ENCODE results near the gene C19orf38.
"Not testable (repeated sequence)": the region's sequence is repeated elsewhere in the genome, so short reads cannot be mapped to it uniquely, and the experiment has no call there.

C19orf38 gene

DNA sequence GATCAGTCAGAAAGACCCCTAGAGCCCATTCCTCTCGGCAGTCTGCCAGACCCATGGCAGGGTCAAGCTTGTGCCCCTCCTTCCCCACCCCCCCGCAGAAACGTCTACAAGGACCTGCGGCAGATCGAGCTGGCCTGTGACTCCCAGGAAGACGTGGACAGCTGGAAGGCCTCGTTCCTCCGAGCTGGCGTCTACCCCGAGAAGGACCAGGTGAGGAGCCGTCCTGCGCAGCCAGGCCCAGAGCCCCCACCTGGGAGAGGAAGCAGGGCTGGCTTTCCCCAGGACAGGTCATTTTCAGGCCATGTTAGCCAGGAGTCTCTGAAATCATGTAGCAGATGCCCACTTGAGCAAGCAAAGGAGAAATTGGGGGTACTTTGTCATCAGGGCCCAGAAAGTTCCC lies 24.5 kb upstream of the C19orf38 start:
- no peak for DNase-seq

DNA sequence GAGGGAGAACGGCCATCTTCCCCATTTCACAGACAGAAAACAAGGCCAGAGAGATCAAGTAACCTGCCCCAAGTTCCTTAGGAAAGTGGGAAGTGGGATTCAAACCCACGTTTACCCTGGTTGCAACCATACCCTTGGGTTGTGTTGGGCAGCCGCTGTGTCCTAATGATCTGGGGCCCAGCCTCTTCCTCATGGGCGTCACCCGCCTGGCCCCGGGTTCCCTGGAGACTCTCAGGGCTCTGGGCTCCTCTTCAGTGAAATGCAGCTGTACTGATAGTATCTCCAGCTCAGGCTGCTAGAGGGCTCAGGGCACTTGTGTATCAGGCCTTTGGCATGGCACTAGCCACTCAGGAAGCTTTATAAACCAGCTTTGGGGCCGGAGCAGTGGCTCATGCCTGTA lies 22.0 kb upstream of the C19orf38 start:
- DNase-seq = no peak

DNA sequence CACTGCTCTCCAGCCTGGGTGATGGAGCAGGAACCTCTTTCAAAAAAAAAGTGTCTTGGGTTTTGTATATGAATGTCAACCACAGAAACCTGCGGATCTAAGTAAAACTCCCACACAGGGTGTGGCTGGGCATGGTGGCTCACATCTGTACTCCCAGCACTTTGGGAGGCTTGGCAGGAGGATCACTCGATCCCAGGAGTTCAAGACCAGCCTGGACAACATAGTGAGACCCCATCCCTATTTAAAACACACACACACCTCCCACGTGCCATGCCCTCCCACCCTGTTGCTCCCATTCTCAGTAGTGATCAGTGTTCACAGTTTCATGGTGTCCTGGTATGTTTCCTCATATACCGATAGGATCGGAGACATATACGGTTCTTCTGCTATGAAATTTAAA lies 21.4 kb upstream of the C19orf38 start:
- no peak for DNase-seq

DNA sequence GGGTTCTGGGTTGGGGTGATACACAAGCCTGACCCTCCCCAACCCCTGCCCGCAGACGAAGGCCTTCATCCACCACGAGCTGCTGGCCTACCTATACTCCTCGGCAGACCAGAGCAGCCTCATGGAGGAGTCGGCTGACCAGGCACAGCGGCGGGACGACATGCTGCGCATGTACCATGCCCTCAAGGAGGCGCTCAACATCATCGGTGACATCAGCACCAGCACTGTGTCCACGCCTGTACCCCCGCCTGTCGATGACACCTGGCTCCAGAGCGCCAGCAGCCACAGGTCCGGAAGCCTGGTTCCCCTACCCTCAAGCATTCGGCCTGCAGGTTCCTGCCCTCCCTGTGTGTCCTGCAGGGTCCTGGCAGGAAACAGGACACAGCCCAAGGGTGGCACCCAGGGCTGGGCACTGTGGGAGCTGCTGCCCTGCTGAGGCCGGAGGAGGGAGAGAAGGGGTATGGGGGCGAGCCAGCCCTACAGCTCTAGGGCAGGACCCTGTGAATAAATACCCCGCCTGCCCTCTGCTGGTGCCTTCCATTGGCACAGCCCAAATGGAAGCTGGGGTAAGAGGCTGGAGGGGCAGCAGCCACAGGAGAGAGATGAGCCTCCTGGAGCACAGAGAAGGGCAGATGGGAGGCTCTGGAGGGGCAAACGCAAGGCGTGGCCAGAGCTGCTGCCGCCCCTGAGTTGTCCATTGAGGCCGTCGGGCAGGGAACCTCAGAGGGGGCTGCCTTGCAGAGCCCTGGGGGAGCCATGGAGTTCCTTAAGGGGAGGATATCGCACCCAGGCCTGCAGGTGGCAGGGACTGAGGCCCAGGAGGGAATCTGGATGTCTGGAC lies 19.0 kb upstream of the C19orf38 start:
- DNase-seq = no peak

DNA sequence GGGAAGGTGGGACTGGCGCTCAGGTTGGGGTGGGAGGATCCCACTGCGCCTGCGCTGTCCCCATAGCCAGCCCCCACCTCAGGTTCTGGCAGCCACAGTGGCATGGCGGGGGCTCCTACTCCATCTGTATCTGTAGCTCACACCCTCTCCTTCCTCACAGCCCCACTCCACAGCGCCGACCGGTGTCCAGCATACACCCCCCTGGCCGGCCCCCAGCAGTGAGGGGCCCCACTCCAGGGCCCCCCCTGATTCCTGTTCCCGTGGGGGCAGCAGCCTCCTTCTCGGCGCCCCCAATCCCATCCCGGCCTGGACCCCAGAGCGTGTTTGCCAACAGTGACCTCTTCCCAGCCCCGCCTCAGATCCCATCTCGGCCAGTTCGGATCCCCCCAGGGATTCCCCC lies 18.2 kb upstream of the C19orf38 start:
- no peak for DNase-seq

DNA sequence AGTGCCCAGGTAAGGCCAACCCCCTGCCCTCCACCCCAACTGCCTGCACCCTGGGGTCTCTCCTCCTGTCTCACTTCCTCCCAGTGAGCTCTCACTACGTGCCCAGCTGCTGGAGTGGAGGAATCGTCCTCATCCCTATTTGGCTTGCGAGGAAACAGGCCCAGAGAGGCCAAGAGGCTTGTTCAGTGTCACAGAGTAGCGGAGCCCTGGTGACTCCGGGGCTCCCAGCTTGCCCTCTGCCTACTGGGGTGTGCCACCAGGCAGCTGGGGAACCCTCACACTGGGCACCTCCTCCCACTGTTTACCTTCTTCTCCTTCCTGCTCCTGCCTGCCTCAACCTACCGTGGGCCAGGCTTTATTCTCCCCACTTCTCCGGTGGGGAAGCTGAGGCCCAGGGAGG lies 17.8 kb upstream of the C19orf38 start:
- no peak for DNase-seq

DNA sequence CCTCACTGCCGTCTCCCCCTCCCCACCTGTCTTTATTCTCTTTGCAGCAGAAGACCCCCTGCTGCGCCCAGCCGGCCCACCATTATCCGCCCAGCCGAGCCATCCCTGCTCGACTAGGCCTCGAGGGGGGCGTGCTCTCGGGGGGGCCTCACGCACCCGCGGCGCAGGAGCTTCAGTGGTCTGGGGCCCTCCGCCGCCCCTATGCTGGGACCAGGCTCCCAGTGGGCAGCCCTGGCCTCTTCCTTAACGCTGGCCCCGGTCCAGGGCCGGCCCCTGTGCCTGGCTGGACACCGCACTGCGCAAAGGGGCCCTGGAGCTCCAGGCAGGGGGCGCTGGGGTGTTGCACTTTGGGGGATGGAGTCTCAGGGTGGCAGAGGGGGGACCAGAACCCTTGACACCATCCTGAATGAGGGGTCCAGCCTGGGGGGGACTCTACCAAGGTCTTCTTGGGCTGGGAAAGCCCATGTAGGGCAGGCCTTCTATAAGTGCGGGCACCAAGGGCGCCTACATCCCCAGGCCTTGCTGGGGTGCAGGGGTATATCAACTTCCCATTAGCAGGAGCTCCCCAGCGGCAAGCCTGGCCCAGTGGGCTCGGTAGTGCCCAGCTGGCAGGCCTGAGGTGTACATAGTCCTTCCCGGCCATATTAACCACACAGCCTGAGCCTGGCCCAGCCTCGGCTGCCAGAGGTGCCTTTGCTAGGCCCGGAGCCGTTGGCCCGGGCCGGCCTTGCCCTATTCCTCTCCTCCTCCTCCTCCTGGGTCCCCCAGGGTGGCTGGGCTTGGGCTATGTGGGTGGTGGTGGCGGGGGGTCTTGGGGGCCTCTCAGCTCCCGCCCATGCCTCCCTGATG lies 17.1 kb upstream of the C19orf38 start:
- no peak for DNase-seq

DNA sequence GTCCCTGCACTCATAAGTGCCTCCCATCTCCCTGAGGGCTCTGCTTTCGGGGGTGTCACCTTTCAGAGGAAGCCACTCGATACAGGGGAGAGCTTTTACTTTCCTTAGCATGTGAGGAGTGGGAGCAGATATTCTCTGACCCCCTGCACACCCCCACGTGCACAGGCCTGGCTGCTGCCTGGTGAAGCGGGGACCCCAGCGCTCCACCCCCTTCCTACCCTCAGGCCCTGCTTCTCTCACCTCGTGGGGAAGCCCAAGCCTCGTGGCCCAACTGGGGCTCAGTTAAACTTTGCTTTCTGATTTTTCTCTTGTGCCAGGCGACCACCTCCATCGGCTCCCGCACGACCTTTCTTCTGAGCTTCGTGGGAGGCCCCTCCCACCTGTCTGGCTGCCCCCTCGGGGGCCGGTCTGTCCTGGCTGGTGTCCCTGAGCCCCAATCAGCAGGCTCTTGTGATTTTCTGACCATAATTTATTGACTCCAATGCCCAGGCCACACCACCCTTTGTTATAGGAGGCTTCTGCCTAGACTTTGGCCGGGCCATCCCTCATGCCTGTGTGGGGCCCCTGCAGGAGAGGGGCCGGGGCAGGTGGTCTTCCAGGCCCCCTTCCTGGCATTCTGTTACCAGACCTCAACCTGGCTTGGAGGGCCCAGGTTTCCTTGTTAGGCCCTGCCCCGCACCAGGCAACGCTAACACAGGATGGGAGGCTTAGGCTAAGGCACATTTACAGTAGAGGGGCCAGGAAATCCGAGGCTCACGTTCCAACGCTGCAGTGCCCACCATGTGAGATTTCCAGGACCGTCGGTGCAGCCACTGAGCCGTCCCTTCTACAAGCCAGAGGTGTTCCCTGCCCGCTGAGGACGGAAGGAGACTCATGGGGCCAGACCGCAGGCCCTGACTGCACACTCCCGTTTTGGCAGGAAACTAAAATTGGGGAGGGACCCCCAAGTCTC lies 16.0 kb upstream of the C19orf38 start:
- DNase-seq = no peak

DNA sequence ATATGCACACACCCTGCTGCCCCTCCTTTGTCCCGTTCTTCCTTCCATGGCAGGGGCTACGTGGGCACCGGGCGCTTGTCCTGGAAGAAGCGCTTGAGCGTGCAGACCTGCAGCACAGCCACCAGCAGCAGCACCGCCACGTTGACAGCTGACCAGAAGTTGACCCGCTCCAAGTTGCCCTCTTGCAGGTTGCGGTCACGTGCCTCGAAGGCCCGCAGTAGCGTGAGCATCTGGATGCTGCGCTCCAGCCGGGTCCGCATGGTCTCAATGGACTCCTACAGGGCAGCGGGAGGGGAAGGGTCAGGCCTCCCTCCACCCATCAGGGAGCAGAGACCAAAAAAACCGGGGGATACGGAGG lies 15.3 kb upstream of the C19orf38 start:
- no peak for DNase-seq

DNA sequence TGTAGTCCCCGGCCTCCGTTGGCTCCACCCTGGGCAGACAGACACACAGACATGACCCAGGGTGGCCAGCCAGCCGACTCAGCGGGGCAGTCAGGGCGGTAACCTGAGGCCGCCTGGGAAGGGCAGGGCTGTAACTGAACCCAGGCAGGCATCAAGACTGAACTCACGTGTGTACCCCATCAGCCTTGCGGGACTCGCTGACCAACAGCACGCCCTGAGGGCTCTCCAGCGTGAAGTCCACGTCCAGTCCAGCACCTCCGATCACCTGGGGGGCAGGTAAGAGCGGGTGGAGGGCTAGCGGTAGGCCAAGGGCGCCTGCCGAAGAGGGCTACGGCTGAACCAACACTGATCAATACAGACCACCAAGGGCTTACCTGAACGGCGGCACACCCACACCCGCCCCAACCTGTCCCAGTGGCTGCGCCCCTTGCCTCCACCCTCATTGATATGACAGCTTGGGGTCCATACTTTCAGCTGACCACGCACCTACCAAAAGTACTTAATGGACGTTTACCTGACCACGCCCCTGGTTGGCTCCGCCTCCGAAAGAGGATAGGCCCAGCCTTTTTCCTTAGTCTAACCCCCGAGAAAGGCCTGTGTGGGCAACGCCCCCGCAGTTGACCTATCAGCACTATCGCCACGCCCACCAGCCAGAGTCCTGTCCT lies 13.0 kb upstream of the C19orf38 start:
- DNase-seq = peak; percentile 91

DNA sequence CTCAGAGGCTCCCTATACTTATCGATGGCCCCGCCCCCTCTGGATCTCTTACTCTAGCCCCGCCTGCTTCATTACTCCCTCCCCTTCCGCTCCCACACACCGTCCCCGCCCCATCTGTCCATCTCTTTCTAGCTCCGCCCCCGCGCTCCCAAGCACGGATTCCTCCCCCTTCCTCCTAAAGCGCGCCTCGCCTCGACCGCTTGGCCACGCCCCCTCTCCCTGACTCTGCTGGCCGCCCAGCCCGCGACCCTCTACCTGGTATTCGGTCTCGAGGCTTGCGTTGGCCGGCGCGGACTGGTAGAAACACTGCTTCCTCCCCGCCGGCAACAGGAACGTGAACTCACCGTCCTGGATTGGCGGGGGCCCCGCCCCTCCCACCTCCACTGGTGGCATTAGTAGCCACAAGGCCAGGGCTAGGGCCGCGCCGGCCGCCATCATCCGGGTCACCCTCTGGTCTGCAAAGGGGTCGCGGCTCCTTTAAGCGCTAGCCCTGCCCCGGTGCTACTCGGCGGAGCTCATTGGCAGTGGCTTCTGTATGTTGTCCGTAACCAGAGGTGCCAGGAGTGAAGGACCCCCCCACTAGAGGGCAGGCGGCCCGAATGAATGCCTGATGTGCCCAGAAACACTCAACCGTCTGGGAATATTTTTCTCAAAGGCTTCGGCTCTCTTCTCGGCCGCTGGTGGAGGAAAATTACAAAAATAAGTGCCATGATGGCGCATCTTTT lies 12.3 kb upstream of the C19orf38 start, which contains the start of gene TMED1:
Gene TMED1 (minus strand): TSS at position 459 of the 725 bp plus-strand sequence. CDS start 21 bp downstream, at position 438.
- peak; percentile 36 for DNase-seq

DNA sequence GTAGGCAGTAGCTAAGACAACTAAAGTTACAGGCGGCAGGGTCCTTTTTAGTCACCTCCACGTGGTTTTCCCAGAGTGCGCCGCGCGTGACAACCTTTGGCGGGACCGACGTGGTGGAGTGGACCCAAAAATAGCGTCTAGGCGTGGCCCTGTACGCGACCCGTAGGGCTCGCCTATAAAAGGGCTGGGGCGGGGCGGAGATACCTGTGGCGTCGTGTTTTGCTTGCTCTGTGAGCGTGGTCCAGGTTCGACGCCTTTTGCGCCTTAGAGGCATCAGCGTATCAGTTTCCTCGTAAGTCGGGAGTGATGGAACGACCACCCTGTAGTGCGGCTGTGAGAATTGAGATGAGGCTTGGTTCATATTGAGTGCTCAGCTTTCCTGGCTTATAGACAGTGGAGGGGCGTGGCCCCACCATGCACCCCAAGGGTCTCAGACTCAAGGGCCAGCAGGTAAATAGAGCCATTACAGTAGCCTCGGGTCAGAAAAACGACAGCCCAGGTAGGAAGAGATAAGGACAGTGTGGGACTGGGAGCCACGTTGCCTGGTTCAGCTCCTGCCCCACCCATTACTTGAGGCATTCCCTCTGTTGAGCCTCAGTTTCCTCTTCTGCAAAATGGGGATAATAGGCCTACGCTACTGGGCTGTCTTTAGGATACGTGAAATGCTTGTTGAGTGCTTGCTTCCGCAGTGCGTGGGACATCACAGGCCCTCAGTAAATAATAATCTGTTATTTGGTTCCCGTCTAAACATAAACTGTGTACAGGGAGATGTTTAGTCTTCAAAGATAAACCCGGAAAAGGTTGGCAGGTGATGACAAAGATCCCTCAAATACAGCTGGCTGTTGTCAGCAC lies 11.5 kb upstream of the C19orf38 start:
- peak; percentile 14 for DNase-seq

DNA sequence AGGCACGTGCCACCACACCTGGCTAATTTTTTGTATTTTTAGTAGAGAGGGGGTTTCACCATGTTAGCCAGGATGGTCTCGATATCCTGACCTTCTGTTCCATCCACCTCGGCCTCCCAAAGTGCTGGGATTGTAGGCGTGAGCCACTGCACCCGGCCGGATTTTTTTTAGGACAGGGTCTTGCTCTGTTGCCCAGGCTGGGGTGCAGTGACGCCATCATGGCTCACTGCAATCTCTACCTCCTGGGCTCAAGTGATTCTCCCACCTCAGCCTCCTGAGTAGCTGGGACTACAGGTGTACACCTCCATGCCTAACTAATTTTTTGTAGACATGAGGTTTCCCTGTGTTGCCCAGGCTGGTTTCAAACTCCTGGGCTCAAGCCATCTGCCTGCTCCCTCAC lies 10.6 kb upstream of the C19orf38 start:
- not testable (repeated sequence) for DNase-seq

DNA sequence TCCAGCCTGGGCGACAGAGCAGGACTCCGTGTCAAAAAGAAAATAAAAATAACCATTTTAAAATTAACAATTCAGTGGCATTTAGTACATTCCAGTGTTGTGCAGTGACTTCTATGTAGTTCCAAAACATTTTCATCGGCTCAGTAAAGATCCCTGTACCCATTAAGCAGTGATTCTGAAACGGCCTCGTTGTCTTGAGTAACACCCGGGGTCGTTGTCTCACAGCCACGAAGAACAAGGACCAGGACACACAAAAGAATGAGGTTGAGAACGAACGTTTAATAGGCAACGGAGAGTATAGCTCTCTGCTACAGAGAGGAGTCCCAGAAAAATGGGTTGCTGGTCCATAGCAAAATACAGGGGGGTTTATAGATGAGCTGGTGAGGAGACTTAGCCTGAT lies 9.8 kb upstream of the C19orf38 start:
- no peak for DNase-seq

DNA sequence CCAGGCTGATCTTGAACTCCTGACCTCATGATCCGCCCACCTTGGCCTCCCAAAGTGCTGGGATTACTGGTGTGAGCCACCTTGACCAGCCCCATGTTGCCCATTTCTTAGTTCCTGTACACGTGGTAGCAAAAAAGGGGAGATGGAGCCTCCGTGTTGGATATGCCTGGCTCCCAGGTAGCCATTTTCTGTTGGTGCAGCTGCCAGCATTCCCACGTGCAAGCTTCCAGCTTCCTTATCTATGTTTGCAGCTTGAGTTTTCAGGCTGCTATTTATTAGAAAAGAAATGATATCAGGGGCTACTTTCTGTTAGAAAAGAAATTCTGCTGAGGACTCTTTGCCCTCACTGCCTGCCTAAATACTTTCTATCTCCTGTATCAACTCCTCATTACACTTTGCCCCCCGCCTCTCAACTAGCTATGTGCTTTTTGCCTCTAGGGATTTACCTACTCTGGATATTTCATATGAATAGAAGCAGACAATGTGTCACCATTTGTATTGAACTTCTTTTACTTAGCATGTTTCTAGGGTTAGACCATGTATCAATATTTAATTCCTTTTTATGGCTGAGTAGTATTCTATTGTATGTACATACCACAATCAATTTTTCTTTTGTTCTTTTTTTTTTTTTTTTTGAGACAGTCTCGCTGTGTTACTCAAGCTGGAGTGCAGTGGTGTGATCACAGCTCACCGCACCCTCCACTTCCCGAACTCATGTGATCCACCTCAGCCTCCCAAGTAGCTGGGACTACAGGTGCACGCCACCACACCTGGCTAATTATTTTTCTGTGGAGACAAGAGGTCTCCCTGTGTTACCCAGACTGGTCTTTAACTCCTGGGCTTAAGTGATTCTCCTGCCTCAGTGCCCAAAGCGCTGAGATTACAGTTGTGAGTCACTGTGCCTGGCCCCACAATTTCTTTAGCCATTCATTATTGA lies 8.8 kb upstream of the C19orf38 start:
- DNase-seq = no peak

DNA sequence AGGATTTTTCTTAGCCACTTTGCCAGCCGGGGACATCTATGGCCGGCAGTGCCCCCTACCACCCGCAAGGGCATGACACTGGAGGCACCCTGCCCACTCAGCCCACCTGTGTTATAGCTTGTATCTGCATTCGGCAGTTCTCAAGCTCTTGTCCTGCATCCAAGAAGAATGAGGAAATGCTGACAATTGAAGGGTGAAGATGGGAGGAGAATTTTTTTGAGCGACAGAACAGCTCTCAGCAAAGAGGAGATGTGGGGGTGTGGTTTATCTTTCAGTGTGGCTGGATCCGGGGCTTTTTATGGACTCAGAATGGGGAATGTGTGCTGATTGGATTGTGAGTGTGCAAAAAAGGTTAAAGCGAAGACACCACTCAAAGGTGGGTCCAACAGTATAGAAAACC lies 5.4 kb upstream of the C19orf38 start:
- DNase-seq = no peak

DNA sequence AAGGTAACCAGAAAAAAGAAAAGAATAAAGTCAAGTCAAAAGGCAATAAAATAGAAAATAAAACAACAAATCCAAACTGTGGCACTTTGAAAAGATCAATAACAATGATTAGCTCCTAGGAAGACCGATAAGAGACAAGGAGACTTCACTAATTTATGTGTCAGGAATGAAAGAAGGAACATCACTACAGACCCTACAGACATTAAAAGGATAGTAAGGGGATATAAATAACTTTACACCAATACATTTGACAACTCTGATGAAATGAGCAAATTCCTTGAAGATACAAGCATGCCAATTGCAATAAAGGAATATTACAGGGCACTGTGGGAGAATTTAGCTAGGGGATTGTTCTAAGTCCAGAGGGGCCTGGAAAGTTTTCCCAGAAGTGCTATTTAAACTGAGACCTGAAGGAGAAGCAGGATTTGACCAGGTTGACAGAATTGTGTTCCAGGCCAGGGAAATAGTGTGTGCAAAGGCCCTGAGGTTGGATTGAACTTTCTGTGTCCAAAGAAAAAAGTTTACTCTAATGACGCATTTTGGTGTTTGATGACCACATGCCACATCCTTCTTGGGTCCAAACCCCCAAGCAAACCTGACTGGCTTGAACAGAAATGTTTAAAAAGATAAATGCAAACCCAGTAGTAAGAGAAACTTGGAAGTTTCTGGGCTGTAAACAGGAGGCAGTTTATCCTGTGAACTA lies 1.6 kb upstream of the C19orf38 start:
- no peak for DNase-seq

DNA sequence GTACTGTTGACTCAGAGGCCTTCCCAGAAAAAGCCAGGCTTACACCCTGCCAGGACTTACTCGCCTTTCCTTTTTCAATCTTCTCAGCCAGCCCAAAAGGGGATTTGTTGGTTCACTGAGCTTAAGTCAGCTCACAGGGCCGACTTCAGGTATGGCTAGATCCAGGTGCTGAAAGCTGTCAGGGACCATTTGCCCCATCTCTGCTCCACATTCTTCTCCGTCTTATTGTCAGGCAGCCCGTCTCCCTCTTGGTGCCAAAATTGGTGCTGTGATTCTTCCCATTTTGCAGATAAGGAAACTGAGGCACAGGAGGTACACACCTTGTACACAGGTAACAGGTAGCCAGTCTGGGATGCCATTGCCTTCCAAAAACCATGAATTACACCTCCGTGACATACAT lies 2.4 kb downstream of the C19orf38 start:
- DNase-seq = no peak
